Nephron (organoid): ENCODE measurements around the gene GPATCH2.

Source experiments
- H3K27ac Mint-ChIP-seq, 3 experiments: 2 replicates each; pipeline ENCODE4 v1.8.0; 2020; ENCODE audit warnings: mixed read lengths in 3 of 3, mild to moderate bottlenecking in 2 of 3, moderate library complexity in 1 of 3
- H3K27me3 Mint-ChIP-seq: 2 replicates; pipeline ENCODE4 v1.8.0; 2021; ENCODE audit warnings: low read depth, mild to moderate bottlenecking, moderate library complexity, mixed read lengths
- H3K36me3 Mint-ChIP-seq: 2 replicates; pipeline ENCODE4 v1.8.0; 2020; ENCODE audit warnings: low read depth, mixed read lengths
- H3K4me1 Mint-ChIP-seq: 2 replicates; pipeline ENCODE4 v1.8.0; 2020; ENCODE audit warnings: mixed read lengths
- H3K4me3 Mint-ChIP-seq, 3 experiments: 2 replicates each; pipeline ENCODE4 v1.8.0; 2020; ENCODE audit warnings: mild to moderate bottlenecking in 3 of 3, mixed read lengths in 3 of 3, moderate library complexity in 2 of 3
- H3K9me3 Mint-ChIP-seq: 2 replicates; pipeline ENCODE4 v1.8.0; 2020; ENCODE audit warnings: mixed read lengths
- CTCF ChIP-seq, 3 experiments: fragments of 200-600 bp; sonication (generic); IDR thresholded peaks; one replicate each; pipeline ENCODE4 v1.5.0; 2021; ENCODE audit warnings: antibody characterized with exemption in 3 of 3; ENCODE audit not compliant: unreplicated experiment in 3 of 3

The GPATCH2 gene

DNA sequence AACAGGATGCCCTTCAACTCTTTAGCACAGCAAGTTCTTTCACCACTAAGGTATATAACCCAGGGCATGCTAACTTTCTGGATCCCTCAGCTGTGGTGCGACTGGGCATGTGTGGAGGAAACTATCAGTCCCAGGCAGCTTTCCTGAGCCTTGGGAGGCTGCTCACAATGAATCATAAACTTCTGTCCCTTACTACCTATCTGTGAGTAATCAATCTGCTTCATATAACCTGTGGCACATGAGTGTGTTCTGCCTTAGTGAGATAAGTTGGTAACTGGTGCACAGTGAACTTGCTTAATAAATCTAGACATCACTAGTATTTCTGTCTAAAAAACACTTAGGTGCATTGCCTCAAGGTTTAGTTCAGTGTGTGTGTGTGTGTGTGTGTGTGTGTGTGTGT lies 158.0 kb downstream of the GPATCH2 start:
- H3K27ac Mint-ChIP-seq: no peak overlapping the region
- H3K27me3 Mint-ChIP-seq: no peaks in the 10 kb centered on the region
- peaks cover 1% of the 10 kb centered on the region for H3K36me3 Mint-ChIP-seq
- no peaks in the 10 kb centered on the region for H3K4me1 Mint-ChIP-seq
- TF ChIP-seq CTCF (IDR thresholded peaks at IDR 0.05; ENCODE audit: unreplicated experiment in 3 of 3): no peak
- H3K4me3 Mint-ChIP-seq: no peak overlapping the region
- H3K9me3 Mint-ChIP-seq: no peaks in the 10 kb centered on the region

DNA sequence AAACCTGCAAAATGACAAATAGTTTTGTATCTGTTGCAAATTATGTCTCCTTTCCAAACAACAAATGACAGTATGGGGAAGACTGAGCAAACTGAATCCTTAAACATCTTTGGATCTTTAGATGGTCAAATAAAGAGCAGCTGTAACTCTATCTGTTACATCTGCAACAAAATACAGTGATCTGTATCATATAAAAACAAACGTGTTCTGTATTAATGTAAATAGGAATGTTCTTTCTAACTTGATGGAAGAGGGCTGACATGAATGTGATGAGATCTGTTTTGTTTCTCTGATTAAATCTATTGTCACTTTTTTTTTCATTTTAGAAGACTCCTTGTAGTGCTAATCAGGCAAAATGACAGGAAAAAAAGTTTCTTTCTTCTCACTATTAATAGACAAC lies 159.5 kb downstream of the GPATCH2 start:
- no peaks in the 10 kb centered on the region for H3K36me3 Mint-ChIP-seq
- no peak for TF ChIP-seq CTCF (IDR thresholded peaks at IDR 0.05; ENCODE audit: unreplicated experiment in 3 of 3)

DNA sequence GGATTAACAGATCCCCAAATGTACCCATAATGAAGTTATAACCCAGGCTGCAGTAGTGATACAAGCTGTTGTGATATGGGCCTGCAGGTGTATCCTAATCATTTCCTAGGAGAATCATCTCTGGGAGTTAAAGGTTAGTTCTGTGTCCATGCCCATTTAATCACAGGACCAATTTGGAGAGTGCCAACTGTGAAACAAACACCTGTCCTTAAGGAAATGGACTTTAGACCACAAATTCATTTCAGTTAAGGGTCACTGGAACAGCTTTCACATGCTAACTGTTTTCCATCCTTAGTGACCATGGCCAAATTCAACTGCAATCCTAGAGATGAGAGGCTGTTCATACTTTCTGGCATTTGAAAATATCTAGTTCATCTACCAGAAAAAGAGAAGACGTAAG lies 160.9 kb downstream of the GPATCH2 start:
- Mint-ChIP-seq H3K27ac (no peak overlapping the region), H3K4me3 (no peak overlapping the region), H3K9me3 (peaks cover 6% of the 10 kb centered on the region), H3K36me3 (peaks cover 8% of the 10 kb centered on the region), H3K4me1 (no peaks in the 10 kb centered on the region), H3K27me3 (no peaks in the 10 kb centered on the region)
- TF ChIP-seq CTCF (IDR thresholded peaks at IDR 0.05; ENCODE audit: unreplicated experiment in 3 of 3): no peak

More for the DNA sequence above, 159.5 kb downstream of the GPATCH2 start:
- H3K27me3 Mint-ChIP-seq: no peaks in the 10 kb centered on the region
- no peaks in the 10 kb centered on the region for H3K4me1 Mint-ChIP-seq
- H3K27ac Mint-ChIP-seq: no peak overlapping the region
- H3K9me3 Mint-ChIP-seq: no peaks in the 10 kb centered on the region
- H3K4me3 Mint-ChIP-seq: no peak overlapping the region

- H3K4me1 Mint-ChIP-seq: no peaks in the 10 kb centered on the region
- no peak overlapping the region for H3K4me3 Mint-ChIP-seq
- no peak for TF ChIP-seq CTCF (IDR thresholded peaks at IDR 0.05; ENCODE audit: unreplicated experiment in 3 of 3)
- peaks cover 22% of the 10 kb centered on the region for H3K36me3 Mint-ChIP-seq
- no peak overlapping the region for H3K27ac Mint-ChIP-seq
- H3K9me3 Mint-ChIP-seq: peaks cover 17% of the 10 kb centered on the region
- H3K27me3 Mint-ChIP-seq: no peaks in the 10 kb centered on the region
Observed at GRCh38 chr1:217465102-217465501, 165.8 kb downstream of the GPATCH2 start.

DNA sequence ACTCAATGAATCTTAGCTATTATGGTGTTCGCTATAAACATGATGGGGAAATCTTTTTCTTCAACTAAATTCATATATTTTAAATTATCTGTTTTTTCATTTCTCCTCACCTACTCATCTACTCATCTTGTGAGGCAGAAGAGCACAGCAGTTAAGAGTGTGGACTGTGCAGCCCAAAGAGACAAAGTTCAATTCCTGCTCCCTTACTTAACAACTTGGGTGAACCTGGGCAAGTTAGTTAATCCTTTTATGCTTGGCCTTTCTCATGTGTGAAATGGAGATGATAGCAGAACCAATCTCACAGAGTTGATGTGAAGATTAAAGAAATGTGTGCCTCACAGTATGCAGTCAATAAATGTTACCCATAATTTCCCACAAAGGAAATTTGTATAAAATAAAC lies 168.2 kb downstream of the GPATCH2 start:
- Mint-ChIP-seq H3K27me3 (no peaks in the 10 kb centered on the region), H3K9me3 (peaks cover 17% of the 10 kb centered on the region), H3K4me3 (no peak overlapping the region), H3K27ac (no peak overlapping the region), H3K4me1 (no peaks in the 10 kb centered on the region), H3K36me3 (peaks cover 27% of the 10 kb centered on the region)
- no peak for TF ChIP-seq CTCF (IDR thresholded peaks at IDR 0.05; ENCODE audit: unreplicated experiment in 3 of 3)

- H3K27ac Mint-ChIP-seq: no peak overlapping the region
- H3K9me3 Mint-ChIP-seq: peaks cover 17% of the 10 kb centered on the region
- H3K4me3 Mint-ChIP-seq: no peak overlapping the region
- TF ChIP-seq CTCF (IDR thresholded peaks at IDR 0.05; ENCODE audit: unreplicated experiment in 3 of 3): no peak
- H3K36me3 Mint-ChIP-seq: peaks cover 31% of the 10 kb centered on the region
- no peaks in the 10 kb centered on the region for H3K27me3 Mint-ChIP-seq
- no peaks in the 10 kb centered on the region for H3K4me1 Mint-ChIP-seq
Observed at GRCh38 chr1:217462159-217462558, 168.7 kb downstream of the GPATCH2 start.
